OCI-LY1 (cell line): Measurements from ENCODE around the gene PRPF19.
A peak's percentile ranks its signal among the peaks of the same experiment; 100 is the strongest.

Source experiments
- EZH2 ChIP-seq: fragments of 200-600 bp; sonication (generic), shearing (Covaris generic); IDR thresholded peaks from 2 replicates; pipeline ENCODE4 v1.8.0; 2017; ENCODE audit warnings: borderline replicate concordance, mixed run types, mild to moderate bottlenecking, antibody characterized with exemption, low read length, moderate library complexity, mixed read lengths
- TF ChIP-seq, protein P1 (sequence below): fragments of 200-600 bp; sonication (generic), shearing (Covaris generic); IDR thresholded peaks from 2 replicates; pipeline ENCODE4 v1.5.1; 2017; ENCODE audit warnings: mild to moderate bottlenecking, antibody characterized with exemption, low read length, moderate library complexity, mixed read lengths

DNA sequence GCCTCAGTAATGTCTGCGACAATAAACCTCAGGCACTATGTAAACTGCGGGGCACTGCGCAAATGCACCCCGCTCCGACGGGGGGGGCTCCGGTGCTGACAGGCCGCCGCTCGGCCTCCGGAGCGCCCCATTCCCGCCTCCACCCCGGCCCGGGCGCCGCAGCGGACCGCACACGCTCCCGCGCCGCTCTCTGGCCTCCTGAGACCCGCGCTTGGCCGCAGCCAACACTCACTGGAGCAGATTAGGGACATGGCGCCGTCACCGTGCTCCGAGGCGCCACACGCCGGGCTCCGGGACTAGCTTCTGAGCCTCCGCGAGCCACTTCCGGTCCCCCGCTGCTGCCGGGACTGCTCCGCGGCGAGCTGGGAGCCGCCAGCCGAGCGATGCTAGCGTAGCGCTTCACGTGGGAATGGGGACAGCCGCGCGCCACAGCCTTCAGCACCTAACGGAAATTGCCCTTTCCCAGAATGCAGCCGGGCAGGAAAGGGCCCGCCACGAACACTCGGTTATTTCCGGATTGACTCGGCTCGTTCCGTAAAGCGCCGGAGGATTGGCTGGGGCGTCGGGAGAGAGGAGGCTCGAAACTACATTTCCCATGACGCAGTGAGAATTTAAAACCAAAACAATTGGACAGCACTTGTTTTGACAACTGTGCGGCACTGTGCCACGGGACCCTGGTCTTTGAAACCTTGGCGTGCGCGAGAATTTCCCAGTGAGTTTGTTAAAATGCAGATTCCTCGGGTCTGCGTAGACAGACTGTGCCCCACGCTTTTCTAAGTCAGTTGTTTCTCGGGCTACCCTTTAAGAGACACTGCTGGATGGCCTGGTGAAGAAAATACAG lies at the start of gene PRPF19:
- TF ChIP-seq, protein P1, sequence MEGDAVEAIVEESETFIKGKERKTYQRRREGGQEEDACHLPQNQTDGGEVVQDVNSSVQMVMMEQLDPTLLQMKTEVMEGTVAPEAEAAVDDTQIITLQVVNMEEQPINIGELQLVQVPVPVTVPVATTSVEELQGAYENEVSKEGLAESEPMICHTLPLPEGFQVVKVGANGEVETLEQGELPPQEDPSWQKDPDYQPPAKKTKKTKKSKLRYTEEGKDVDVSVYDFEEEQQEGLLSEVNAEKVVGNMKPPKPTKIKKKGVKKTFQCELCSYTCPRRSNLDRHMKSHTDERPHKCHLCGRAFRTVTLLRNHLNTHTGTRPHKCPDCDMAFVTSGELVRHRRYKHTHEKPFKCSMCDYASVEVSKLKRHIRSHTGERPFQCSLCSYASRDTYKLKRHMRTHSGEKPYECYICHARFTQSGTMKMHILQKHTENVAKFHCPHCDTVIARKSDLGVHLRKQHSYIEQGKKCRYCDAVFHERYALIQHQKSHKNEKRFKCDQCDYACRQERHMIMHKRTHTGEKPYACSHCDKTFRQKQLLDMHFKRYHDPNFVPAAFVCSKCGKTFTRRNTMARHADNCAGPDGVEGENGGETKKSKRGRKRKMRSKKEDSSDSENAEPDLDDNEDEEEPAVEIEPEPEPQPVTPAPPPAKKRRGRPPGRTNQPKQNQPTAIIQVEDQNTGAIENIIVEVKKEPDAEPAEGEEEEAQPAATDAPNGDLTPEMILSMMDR: peak; percentile 8; the same call in 1 of the 2 replicates
- no peak for TF ChIP-seq EZH2
